Thymus (tissue), 11 donors: ENCODE data around the gene SYCE3. TPM values are rescaled to one million over a fixed set of nuclear protein-coding genes. Genes with fewer than 3 reads are reported as not detected.

Experiments
- DNase-seq, 9 donors: peaks; one replicate each; pipeline ENCODE4 v3.0.0-alpha.2; 2013; ENCODE audit warnings: low spot score in 9 of 9, low read depth in 6 of 9, missing footprints in 1 of 9
- H3K27ac ChIP-seq, 2 donors: one replicate each; pipeline ENCODE4 v1.5.1; 2013; ENCODE audit warnings: control low read depth in 1 of 2, low read depth in 1 of 2, low read length in 1 of 2, mild to moderate bottlenecking in 1 of 2, moderate library complexity in 1 of 2
- H3K27me3 ChIP-seq, 2 donors: one replicate each; pipeline ENCODE4 v1.5.1; 2013; ENCODE audit warnings: low read length in 1 of 2; ENCODE audit not compliant: control insufficient read depth in 2 of 2, insufficient read depth in 1 of 2
- H3K36me3 ChIP-seq, 2 donors: one replicate each; pipeline ENCODE4 v1.5.1; 2013; ENCODE audit warnings: low read length in 1 of 2, mild to moderate bottlenecking in 1 of 2, moderate library complexity in 1 of 2; ENCODE audit not compliant: control insufficient read depth in 2 of 2, insufficient read depth in 2 of 2
- H3K4me1 ChIP-seq, 2 donors: one replicate each; pipeline ENCODE4 v1.5.1; 2013; ENCODE audit warnings: low read length in 2 of 2; ENCODE audit not compliant: control insufficient read depth in 2 of 2, insufficient read depth in 2 of 2
- H3K4me3 ChIP-seq, 2 donors: one replicate each; pipeline ENCODE4 v1.5.1; 2013; ENCODE audit warnings: low read length in 2 of 2, control low read depth in 1 of 2, mild to moderate bottlenecking in 1 of 2
- H3K9me3 ChIP-seq, 2 donors: one replicate each; pipeline ENCODE4 v1.5.1; 2013; ENCODE audit warnings: low read length in 1 of 2, mild to moderate bottlenecking in 1 of 2; ENCODE audit not compliant: control insufficient read depth in 2 of 2, insufficient read depth in 1 of 2
- WGBS: extraction: QIAGEN DNeasy Blood & Tissue Kit; methylation state at CpG from one replicate; pipeline ENCODE4 v1.1.7; 2013; 5-methylcytosine and 5-hydroxymethylcytosine counted together
- polyA plus RNA-seq: library from polyadenylated mRNA; stranded (reverse); fragments of 200-250 nt; gene quantifications from one replicate; pipeline ENCODE4 v1.2.3, GENCODE V29; 2013
- total RNA-seq: library from RNA; stranded (reverse); fragments of 120-200 nt; gene quantifications from one replicate; pipeline ENCODE4 v1.2.4, GENCODE V29; 2013
- donor health status: healthy.

Gene SYCE3
- total and polyA plus RNA-seq, 2 donors: 0.19 to 1.1 TPM

- peaks cover 0 to 1% of the 10 kb centered on the region in 2 donors for H3K9me3 ChIP-seq
- H3K4me3 ChIP-seq: no peak overlapping the region
- peaks cover 70 to 92% of the 10 kb centered on the region in 2 donors for H3K27me3 ChIP-seq
- H3K36me3 ChIP-seq: no peaks in the 10 kb centered on the region
- WGBS: 63% methylated on average over 12 of the region's 12 CpGs
- no peak for DNase-seq
- H3K27ac ChIP-seq: no peak overlapping the region
- H3K4me1 ChIP-seq: no peaks in the 10 kb centered on the region
Observed at GRCh38 chr22:50601669-50602337, 39.1 kb upstream of the SYCE3 start.

- peaks cover 70 to 86% of the 10 kb centered on the region in 2 donors for H3K27me3 ChIP-seq
- WGBS: 16% methylated on average over 52 of the region's 52 CpGs
- H3K27ac ChIP-seq: no peak overlapping the region
- H3K36me3 ChIP-seq: no peaks in the 10 kb centered on the region
- peak overlapping the region in 1 of 2 donors; percentile 43 for H3K4me3 ChIP-seq
- peaks cover 0 to 1% of the 10 kb centered on the region in 2 donors for H3K9me3 ChIP-seq
- DNase-seq: no peak
- no peaks in the 10 kb centered on the region for H3K4me1 ChIP-seq
Observed at GRCh38 chr22:50600967-50601668, 38.4 kb upstream of the SYCE3 start.

- Histone ChIP-seq H3K4me1 (no peaks in the 10 kb centered on the region), H3K9me3 (peaks cover 0 to 1% of the 10 kb centered on the region in 2 donors), H3K4me3 (peak within 1 kb of the TSS in 1 of 2 donors; percentile 43), H3K27ac (no peak within 1 kb of the TSS), H3K27me3 (peaks cover 68 to 80% of the 10 kb centered on the region in 2 donors), H3K36me3 (no peaks in the 10 kb centered on the region)
- no peak for DNase-seq
- 1% methylated on average over 61 of the region's 61 CpGs for WGBS
Observed at GRCh38 chr22:50600538-50600937, 37.8 kb upstream of the SYCE3 start, which contains the start of gene MAPK8IP2. MAPK8IP2 (plus strand) TSS chr22:50600793; CDS start chr22:50600819, 26 bp downstream.

- peaks cover 63 to 74% of the 10 kb centered on the region in 2 donors for H3K27me3 ChIP-seq
- peak in 6 of 9 donors; percentile 12 to 60 (median 40) for DNase-seq
- peak overlapping the region in 1 of 2 donors; percentile 43 for H3K4me3 ChIP-seq
- peaks cover 0 to 1% of the 10 kb centered on the region in 2 donors for H3K9me3 ChIP-seq
- no peak overlapping the region for H3K27ac ChIP-seq
- H3K4me1 ChIP-seq: no peaks in the 10 kb centered on the region
- no peaks in the 10 kb centered on the region for H3K36me3 ChIP-seq
- WGBS: 18% methylated on average over 52 of the region's 52 CpGs
Observed at GRCh38 chr22:50599816-50600455, 37.2 kb upstream of the SYCE3 start.

GRCh38 chr22:50597097-50597496, 34.4 kb upstream of the SYCE3 start:
- no peak overlapping the region for H3K4me3 ChIP-seq
- H3K36me3 ChIP-seq: no peaks in the 10 kb centered on the region
- no peaks in the 10 kb centered on the region for H3K4me1 ChIP-seq
- no peak for DNase-seq
- peaks cover 35 to 48% of the 10 kb centered on the region in 2 donors for H3K27me3 ChIP-seq
- no peak overlapping the region for H3K27ac ChIP-seq
- WGBS: 94% methylated on average over 5 of the region's 5 CpGs
- peaks cover 0 to 1% of the 10 kb centered on the region in 2 donors for H3K9me3 ChIP-seq

GRCh38 chr22:50595189-50595588, 32.5 kb upstream of the SYCE3 start:
- Histone ChIP-seq H3K4me3 (no peak overlapping the region), H3K9me3 (peaks cover 0 to 1% of the 10 kb centered on the region in 2 donors), H3K27ac (no peak overlapping the region), H3K4me1 (no peaks in the 10 kb centered on the region), H3K36me3 (no peaks in the 10 kb centered on the region), H3K27me3 (peaks cover 17 to 36% of the 10 kb centered on the region in 2 donors)
- WGBS: 91% methylated on average over 3 of the region's 3 CpGs
- DNase-seq: no peak

- WGBS: 97% methylated on average over 5 of the region's 5 CpGs
- peaks cover 0 to 9% of the 10 kb centered on the region in 2 donors for H3K27me3 ChIP-seq
- H3K27ac ChIP-seq: no peak overlapping the region
- no peaks in the 10 kb centered on the region for H3K9me3 ChIP-seq
- no peak overlapping the region for H3K4me3 ChIP-seq
- peaks cover 4 to 7% of the 10 kb centered on the region in 2 donors for H3K4me1 ChIP-seq
- DNase-seq: no peak
- H3K36me3 ChIP-seq: no peaks in the 10 kb centered on the region
Observed at GRCh38 chr22:50587407-50587806, 24.7 kb upstream of the SYCE3 start.

GRCh38 chr22:50586416-50586815, 23.7 kb upstream of the SYCE3 start:
- Histone ChIP-seq H3K27ac (no peak overlapping the region), H3K36me3 (no peaks in the 10 kb centered on the region), H3K9me3 (no peaks in the 10 kb centered on the region), H3K27me3 (peaks cover 0 to 9% of the 10 kb centered on the region in 2 donors), H3K4me1 (peaks cover 7 to 14% of the 10 kb centered on the region in 2 donors), H3K4me3 (no peak overlapping the region)
- WGBS: 97% methylated on average over 5 of the region's 5 CpGs
- no peak for DNase-seq

GRCh38 chr22:50585781-50586180, 23.1 kb upstream of the SYCE3 start:
- DNase-seq: no peak

More at GRCh38 chr22:50585781-50586180, 23.1 kb upstream of the SYCE3 start:
- H3K27me3 ChIP-seq: peaks cover 0 to 9% of the 10 kb centered on the region in 2 donors
- H3K27ac ChIP-seq: no peak overlapping the region
- no peak overlapping the region for H3K4me3 ChIP-seq
- WGBS: 97% methylated on average over 8 of the region's 8 CpGs
- no peaks in the 10 kb centered on the region for H3K9me3 ChIP-seq
- peaks cover 7 to 15% of the 10 kb centered on the region in 2 donors for H3K4me1 ChIP-seq
- peaks cover 3% of the 10 kb centered on the region in 2 donors for H3K36me3 ChIP-seq
